H1 (cell line): ENCODE data around the gene STXBP5.

Experiments used
- HDAC2 ChIP-seq, 2 experiments: fragments of 300-600 bp in 1 of 2; sonication (generic) in 1 of 2; IDR thresholded peaks; 2 replicates each; pipeline ENCODE4 v1.6.1; 2011 to 2012; ENCODE audit warnings: low read depth in 2 of 2, low read length in 2 of 2, mild to moderate bottlenecking in 2 of 2, moderate library complexity in 2 of 2, borderline replicate concordance in 1 of 2, inconsistent platforms in 1 of 2
- MAFK ChIP-seq: IDR thresholded peaks from 2 replicates; pipeline ENCODE4 v1.6.1; 2012; ENCODE audit warnings: low read depth, mild to moderate bottlenecking, improper control_type of control experiment, low read length
- POLR2A ChIP-seq, 2 experiments: IDR thresholded peaks; 1 replicate in 1 of 2; 2 replicates in 1 of 2; pipeline ENCODE4 v1.6.1; 2011; ENCODE audit warnings: low read depth in 2 of 2, low read length in 2 of 2, mild to moderate bottlenecking in 2 of 2; ENCODE audit errors: control extremely low read depth in 1 of 2
- POLR2AphosphoS5 ChIP-seq: IDR thresholded peaks from 2 replicates; pipeline ENCODE4 v1.6.1; 2011; ENCODE audit warnings: low read depth, low read length
- SP1 ChIP-seq: IDR thresholded peaks from 2 replicates; pipeline ENCODE4 v1.6.1; 2011; ENCODE audit warnings: low read depth, low read length
- TAF1 ChIP-seq: IDR thresholded peaks from 2 replicates; pipeline ENCODE4 v1.6.1; 2011; ENCODE audit warnings: mild to moderate bottlenecking, low read depth, low read length
- TEAD4 ChIP-seq: IDR thresholded peaks from 2 replicates; pipeline ENCODE4 v1.6.1; 2012; ENCODE audit warnings: low read depth, low read length, inconsistent platforms, mixed read lengths
- ZNF274 ChIP-seq: IDR thresholded peaks from 2 replicates; pipeline ENCODE4 v1.7.0; 2012; ENCODE audit warnings: low read length, borderline replicate concordance; ENCODE audit errors: extremely low read depth
- TF ChIP-seq, protein P1 (sequence below), 3 experiments: IDR thresholded peaks; 1 replicate in 2 of 3; 2 replicates in 1 of 3; pipeline versions ENCODE4 v1.5.1 to v1.6.1; 2011; ENCODE audit warnings: low read length in 3 of 3, mild to moderate bottlenecking in 3 of 3, inconsistent platforms in 2 of 3, low read depth in 1 of 3, moderate library complexity in 1 of 3; ENCODE audit not compliant: insufficient read depth in 1 of 3; ENCODE audit errors: control extremely low read depth in 1 of 3
- TF ChIP-seq, protein P2 (sequence below): IDR thresholded peaks from 2 replicates; pipeline ENCODE4 v1.6.1; 2012; ENCODE audit warnings: inconsistent platforms

DNA sequence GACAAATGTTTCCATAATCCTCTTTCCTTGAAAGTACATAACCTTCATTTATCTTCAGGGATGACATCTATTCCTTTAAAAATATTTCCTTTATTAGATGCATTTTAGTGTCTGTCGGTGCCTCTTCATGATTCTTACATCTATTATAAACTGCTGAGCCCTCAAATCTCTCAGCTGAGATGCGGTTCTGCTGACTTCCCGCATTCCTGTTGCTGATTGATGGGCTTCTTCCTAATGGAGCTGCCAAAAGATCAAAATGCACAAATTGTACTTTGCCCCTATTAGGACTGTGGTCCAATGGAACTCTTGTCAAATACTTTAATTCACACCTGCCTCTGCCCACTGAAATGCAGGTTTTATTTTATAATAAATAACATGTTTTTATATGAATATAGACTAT, 225.6 kb downstream of the STXBP5 start:
- TF ChIP-seq POLR2A (IDR thresholded peaks at IDR 0.05; ENCODE audit: control extremely low read depth in 1 of 2, low read depth in 2 of 2, low read length in 2 of 2), result no peak
- TF ChIP-seq, protein P1, sequence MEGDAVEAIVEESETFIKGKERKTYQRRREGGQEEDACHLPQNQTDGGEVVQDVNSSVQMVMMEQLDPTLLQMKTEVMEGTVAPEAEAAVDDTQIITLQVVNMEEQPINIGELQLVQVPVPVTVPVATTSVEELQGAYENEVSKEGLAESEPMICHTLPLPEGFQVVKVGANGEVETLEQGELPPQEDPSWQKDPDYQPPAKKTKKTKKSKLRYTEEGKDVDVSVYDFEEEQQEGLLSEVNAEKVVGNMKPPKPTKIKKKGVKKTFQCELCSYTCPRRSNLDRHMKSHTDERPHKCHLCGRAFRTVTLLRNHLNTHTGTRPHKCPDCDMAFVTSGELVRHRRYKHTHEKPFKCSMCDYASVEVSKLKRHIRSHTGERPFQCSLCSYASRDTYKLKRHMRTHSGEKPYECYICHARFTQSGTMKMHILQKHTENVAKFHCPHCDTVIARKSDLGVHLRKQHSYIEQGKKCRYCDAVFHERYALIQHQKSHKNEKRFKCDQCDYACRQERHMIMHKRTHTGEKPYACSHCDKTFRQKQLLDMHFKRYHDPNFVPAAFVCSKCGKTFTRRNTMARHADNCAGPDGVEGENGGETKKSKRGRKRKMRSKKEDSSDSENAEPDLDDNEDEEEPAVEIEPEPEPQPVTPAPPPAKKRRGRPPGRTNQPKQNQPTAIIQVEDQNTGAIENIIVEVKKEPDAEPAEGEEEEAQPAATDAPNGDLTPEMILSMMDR (IDR thresholded peaks at IDR 0.05; ENCODE audit: control extremely low read depth in 1 of 3, insufficient read depth in 1 of 3, low read depth in 1 of 3, low read length in 3 of 3), result no peak
- TF ChIP-seq MAFK, result no peak
- TF ChIP-seq, protein P2, sequence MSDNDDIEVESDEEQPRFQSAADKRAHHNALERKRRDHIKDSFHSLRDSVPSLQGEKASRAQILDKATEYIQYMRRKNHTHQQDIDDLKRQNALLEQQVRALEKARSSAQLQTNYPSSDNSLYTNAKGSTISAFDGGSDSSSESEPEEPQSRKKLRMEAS, result no peak
- no peak for TF ChIP-seq TAF1
- no peak for TF ChIP-seq TEAD4
- TF ChIP-seq HDAC2 (IDR thresholded peaks at IDR 0.05; ENCODE audit: borderline replicate concordance in 1 of 2, low read depth in 2 of 2, low read length in 2 of 2), result no peak
- TF ChIP-seq SP1, result no peak
- no peak for TF ChIP-seq POLR2AphosphoS5
- no peak for TF ChIP-seq ZNF274
